ENCODE measurements around the gene MSI2. TPM values are rescaled to one million over a fixed set of nuclear protein-coding genes. Genes with fewer than 3 reads are reported as not detected.

The MSI2 gene
- total RNA-seq, 2 experiments from 2014 or later, result 59.6 to 61.7 TPM

- peaks cover 3% of the 10 kb centered on the region for H3K36me3 Mint-ChIP-seq (ENCODE audit: low read depth)
- peak; percentile 15 for ATAC-seq
- no peak for TF ChIP-seq CTCF (IDR thresholded peaks at IDR 0.05)
- DNase-seq, result peak; percentile 8
- H3K27me3 Mint-ChIP-seq, result no peaks in the 10 kb centered on the region
- intact Hi-C loops (cut with micrococcal nuclease), result no loop called here
- no peak overlapping the region for H3K4me3 Mint-ChIP-seq
- ChIA-PET POLR2A (interaction anchor here (1.0 to 1.1 kb wide), 2 partner anchors 33 to 81 kb away, joined by 3 read pairs; no protein-coding TSS in a partner anchor), CTCF (interaction anchor here (0.8 to 4.0 kb wide), 2 partner anchors 20 to 289 kb away, joined by 3 to 13 read pairs; no protein-coding TSS in a partner anchor)
- no peaks in the 10 kb centered on the region for H3K9me3 Mint-ChIP-seq
- H3K27ac Mint-ChIP-seq, result peak overlapping the region; percentile 27
- peaks cover 54% of the 10 kb centered on the region for H3K4me1 Mint-ChIP-seq (ENCODE audit: low read depth)
These were observed 276.2 kb downstream of the MSI2 start for GRCh38 chr17:57532556-57532955.

GRCh38 chr17:57532966-57533365 lies 276.6 kb downstream of the MSI2 start:
- POLR2A ChIA-PET, result no interaction called here
- H3K4me1 Mint-ChIP-seq (ENCODE audit: low read depth), result peaks cover 57% of the 10 kb centered on the region
- peaks cover 3% of the 10 kb centered on the region for H3K36me3 Mint-ChIP-seq (ENCODE audit: low read depth)
- DNase-seq (no peak), ATAC-seq (no peak)
- no peak overlapping the region for H3K27ac Mint-ChIP-seq
- CTCF ChIA-PET, result interaction anchor here (0.8 to 4.0 kb wide), 2 partner anchors 20 to 289 kb away, joined by 3 to 13 read pairs; no protein-coding TSS in a partner anchor
- no peak overlapping the region for H3K4me3 Mint-ChIP-seq
- no peaks in the 10 kb centered on the region for H3K27me3 Mint-ChIP-seq
- intact Hi-C loops (cut with micrococcal nuclease), result no loop called here
- no peaks in the 10 kb centered on the region for H3K9me3 Mint-ChIP-seq
- TF ChIP-seq CTCF (IDR thresholded peaks at IDR 0.05), result no peak

- TF ChIP-seq CTCF (IDR thresholded peaks at IDR 0.05), result no peak
- intact Hi-C loops (cut with micrococcal nuclease), result no loop called here
- H3K27me3 Mint-ChIP-seq, result no peaks in the 10 kb centered on the region
- no peak overlapping the region for H3K27ac Mint-ChIP-seq
- no peaks in the 10 kb centered on the region for H3K9me3 Mint-ChIP-seq
- ChIA-PET POLR2A (no interaction called here), CTCF (interaction anchor here (4.0 kb wide), 1 partner anchor 290 kb away, joined by 13 read pairs; no protein-coding TSS in a partner anchor)
- H3K36me3 Mint-ChIP-seq (ENCODE audit: low read depth), result peaks cover 3% of the 10 kb centered on the region
- ATAC-seq (no peak), DNase-seq (no peak)
- H3K4me3 Mint-ChIP-seq, result no peak overlapping the region
- peaks cover 63% of the 10 kb centered on the region for H3K4me1 Mint-ChIP-seq (ENCODE audit: low read depth)
These were observed 277.5 kb downstream of the MSI2 start for GRCh38 chr17:57533684-57534305.

GRCh38 chr17:57534863-57535248 lies 278.5 kb downstream of the MSI2 start:
- Mint-ChIP-seq H3K4me3 (no peak overlapping the region), H3K27ac (no peak overlapping the region), H3K27me3 (no peaks in the 10 kb centered on the region), H3K9me3 (no peaks in the 10 kb centered on the region), H3K4me1 (ENCODE audit: low read depth) (peaks cover 58% of the 10 kb centered on the region), H3K36me3 (ENCODE audit: low read depth) (peaks cover 3% of the 10 kb centered on the region)
- POLR2A ChIA-PET, result interaction anchor here (0.6 kb wide), 1 partner anchor 43 kb away, joined by 3 read pairs; no protein-coding TSS in a partner anchor
- TF ChIP-seq CTCF (IDR thresholded peaks at IDR 0.05), result no peak
- CTCF ChIA-PET, result interaction anchor here (4.0 kb wide), 1 partner anchor 291 kb away, joined by 13 read pairs; no protein-coding TSS in a partner anchor
- no peak for ATAC-seq
- intact Hi-C loops (cut with micrococcal nuclease), result no loop called here
- no peak for DNase-seq

- ATAC-seq, result no peak
- DNase-seq, result no peak
- ChIA-PET CTCF (interaction anchor here (4.0 kb wide), 1 partner anchor 292 kb away, joined by 13 read pairs; no protein-coding TSS in a partner anchor), POLR2A (interaction anchor here (0.6 to 1.1 kb wide), 2 partner anchors 31 to 44 kb away, joined by 3 to 4 read pairs; no protein-coding TSS in a partner anchor)
- H3K4me3 Mint-ChIP-seq, result no peak overlapping the region
- no peak for TF ChIP-seq CTCF (IDR thresholded peaks at IDR 0.05)
- H3K9me3 Mint-ChIP-seq, result no peaks in the 10 kb centered on the region
- peaks cover 53% of the 10 kb centered on the region for H3K4me1 Mint-ChIP-seq (ENCODE audit: low read depth)
- H3K36me3 Mint-ChIP-seq (ENCODE audit: low read depth), result peaks cover 3% of the 10 kb centered on the region
- H3K27ac Mint-ChIP-seq, result no peak overlapping the region
- no peaks in the 10 kb centered on the region for H3K27me3 Mint-ChIP-seq
- intact Hi-C loops (cut with micrococcal nuclease), result no loop called here
These were observed 279.1 kb downstream of the MSI2 start for GRCh38 chr17:57535249-57535966.

Data from activated CD8-positive, alpha-beta T cell treated with anti-CD3 and anti-CD28 coated beads for 36 hours (primary cell).